ENCODE results near the gene PRSS56. TPM values are rescaled to one million over a fixed set of nuclear protein-coding genes. Genes with fewer than 3 reads are reported as not detected.

Gene PRSS56
- total RNA-seq, 1 donor from 2014 or later = not detected

- Histone ChIP-seq H3K27me3 (no peaks in the 10 kb centered on the region), H3K4me3 (no peak overlapping the region), H3K4me1 (no peaks in the 10 kb centered on the region), H3K36me3 (no peaks in the 10 kb centered on the region), H3K9me3 (no peaks in the 10 kb centered on the region), H3K27ac (no peak overlapping the region)
- no peak for TF ChIP-seq CTCF (IDR thresholded peaks at IDR 0.05)
- intact Hi-C loops (cut with DNase I) = no loop called here
- peak in 1 of 2 donors; percentile 55 for DNase-seq (ENCODE audit: low spot score in 2 of 2)
These were observed 18.5 kb downstream of the PRSS56 start for GRCh38 chr2:232538671-232539070.

DNA sequence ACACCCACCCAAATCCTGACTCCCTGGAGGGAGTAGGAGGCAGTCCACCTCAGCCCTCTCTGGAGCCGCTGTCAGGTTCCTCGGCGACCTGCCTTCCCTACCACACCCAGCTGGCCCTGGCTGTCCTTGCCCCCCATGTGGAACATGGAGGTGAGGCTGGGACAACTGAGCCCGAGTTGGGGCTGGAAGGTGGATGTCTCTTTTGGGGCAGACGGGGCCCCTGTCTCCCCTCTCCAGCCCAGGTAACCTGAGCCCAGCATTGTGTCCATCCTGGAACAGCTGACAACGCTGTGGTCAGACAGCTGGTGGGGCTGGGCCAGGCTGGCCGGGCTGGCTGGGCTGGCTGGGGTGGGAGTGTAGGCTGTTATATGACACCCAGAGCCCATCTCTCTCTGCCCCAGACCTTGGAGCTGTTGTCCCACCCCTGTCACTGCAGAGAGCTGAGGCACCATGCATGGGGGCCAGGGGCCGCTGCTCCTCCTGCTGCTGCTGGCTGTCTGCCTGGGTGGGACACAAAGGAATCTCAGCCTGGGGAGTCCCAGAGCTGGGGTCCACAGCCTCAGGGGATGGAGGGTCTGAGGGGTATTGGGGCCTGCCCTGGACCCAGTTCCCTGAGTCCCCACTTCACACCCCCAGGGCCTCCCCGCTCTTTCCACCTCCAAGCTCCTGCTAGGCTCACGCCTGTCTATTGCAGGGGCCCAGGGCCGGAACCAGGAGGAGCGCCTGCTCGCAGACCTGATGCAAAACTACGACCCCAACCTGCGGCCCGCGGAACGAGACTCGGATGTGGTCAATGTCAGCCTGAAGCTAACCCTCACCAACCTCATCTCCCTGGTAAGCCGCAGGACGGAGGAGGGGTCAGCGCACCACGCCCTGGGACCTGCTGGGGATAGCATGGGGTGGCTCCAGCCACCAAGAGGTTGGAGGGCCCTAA is 19.4 kb downstream of the PRSS56 start, which contains the start of gene CHRNG:
TSS of gene CHRNG (plus strand) at position 395 of the 934 bp plus-strand sequence. CDS start at position 451, 56 bp downstream.
- no peaks in the 10 kb centered on the region for H3K9me3 ChIP-seq
- H3K4me1 ChIP-seq = no peaks in the 10 kb centered on the region
- H3K4me3 ChIP-seq = no peak within 1 kb of the TSS
- TF ChIP-seq CTCF (IDR thresholded peaks at IDR 0.05) = no peak
- H3K27me3 ChIP-seq = no peaks in the 10 kb centered on the region
- H3K36me3 ChIP-seq = no peaks in the 10 kb centered on the region
- no peak for DNase-seq (ENCODE audit: low spot score in 2 of 2)
- intact Hi-C loops (cut with DNase I) = no loop called here
- no peak within 1 kb of the TSS for H3K27ac ChIP-seq

DNA sequence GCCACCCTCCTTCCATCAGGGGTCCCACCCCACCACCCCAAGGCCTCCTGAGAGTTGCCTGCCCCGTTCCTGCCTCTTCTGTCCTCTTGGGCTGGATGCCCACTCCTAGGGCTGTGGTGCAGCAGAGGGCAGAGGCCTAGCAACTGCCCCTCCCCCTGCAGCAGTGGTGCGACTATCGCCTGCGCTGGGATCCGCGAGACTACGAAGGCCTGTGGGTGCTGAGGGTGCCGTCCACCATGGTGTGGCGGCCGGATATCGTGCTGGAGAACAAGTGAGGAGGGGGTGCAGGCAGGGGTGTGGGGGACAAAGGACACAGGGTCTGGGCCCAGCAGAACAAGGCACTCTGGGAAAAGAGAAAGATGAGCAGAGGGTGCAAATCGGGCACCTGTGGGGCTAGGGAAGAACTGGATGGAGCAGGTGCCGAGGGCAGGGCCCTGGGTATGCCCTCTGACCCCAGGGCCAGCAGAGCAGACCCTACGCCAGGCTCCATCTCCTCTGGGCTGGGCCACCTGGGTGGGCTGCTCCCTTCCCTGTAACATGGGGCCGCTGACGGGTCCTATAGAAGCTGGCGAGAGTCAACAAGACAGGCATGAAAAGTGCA is 20.4 kb downstream of the PRSS56 start:
- Histone ChIP-seq H3K4me1 (no peaks in the 10 kb centered on the region), H3K36me3 (no peaks in the 10 kb centered on the region), H3K9me3 (no peaks in the 10 kb centered on the region), H3K27me3 (no peaks in the 10 kb centered on the region), H3K4me3 (no peak overlapping the region), H3K27ac (no peak overlapping the region)
- intact Hi-C loops (cut with DNase I) = no loop called here
- no peak for TF ChIP-seq CTCF (IDR thresholded peaks at IDR 0.05)
- DNase-seq (ENCODE audit: low spot score in 2 of 2) = no peak

DNA sequence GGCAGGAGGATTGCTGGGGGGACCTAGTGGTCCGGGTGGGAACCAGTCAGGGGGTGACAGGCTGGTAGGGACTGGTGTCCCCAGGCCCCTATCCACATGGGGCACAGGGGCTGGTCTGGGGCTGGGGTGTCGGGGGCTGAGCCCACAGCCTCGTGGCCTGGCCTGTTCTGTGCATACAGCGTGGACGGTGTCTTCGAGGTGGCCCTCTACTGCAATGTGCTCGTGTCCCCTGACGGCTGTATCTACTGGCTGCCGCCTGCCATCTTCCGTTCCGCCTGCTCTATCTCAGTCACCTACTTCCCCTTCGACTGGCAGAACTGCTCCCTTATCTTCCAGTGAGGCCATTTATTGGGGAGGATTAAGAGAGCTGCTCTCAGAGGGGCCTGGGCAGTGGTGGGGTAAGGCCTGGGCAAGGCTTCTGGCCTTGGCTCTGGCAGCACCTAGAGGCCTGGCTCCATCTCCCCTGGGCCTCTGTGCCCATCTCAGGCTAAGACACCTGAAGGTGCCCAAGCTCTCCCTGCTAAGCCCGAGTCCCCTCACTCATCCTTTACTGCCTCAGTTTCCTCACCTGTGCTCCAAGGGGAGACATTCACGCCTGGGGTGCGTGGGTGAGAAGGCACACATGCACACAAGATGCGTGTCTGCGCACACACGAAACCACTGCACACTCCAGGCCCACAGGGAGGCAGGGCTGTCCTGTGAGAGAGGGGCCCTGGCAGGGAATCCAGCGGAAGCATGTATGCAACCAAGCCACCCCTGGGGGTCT is 21.2 kb downstream of the PRSS56 start:
- Histone ChIP-seq H3K9me3 (no peaks in the 10 kb centered on the region), H3K4me1 (no peaks in the 10 kb centered on the region), H3K27me3 (no peaks in the 10 kb centered on the region), H3K36me3 (no peaks in the 10 kb centered on the region), H3K4me3 (no peak overlapping the region), H3K27ac (no peak overlapping the region)
- DNase-seq (ENCODE audit: low spot score in 2 of 2) = no peak
- intact Hi-C loops (cut with DNase I) = no loop called here
- TF ChIP-seq CTCF (IDR thresholded peaks at IDR 0.05) = no peak

DNA sequence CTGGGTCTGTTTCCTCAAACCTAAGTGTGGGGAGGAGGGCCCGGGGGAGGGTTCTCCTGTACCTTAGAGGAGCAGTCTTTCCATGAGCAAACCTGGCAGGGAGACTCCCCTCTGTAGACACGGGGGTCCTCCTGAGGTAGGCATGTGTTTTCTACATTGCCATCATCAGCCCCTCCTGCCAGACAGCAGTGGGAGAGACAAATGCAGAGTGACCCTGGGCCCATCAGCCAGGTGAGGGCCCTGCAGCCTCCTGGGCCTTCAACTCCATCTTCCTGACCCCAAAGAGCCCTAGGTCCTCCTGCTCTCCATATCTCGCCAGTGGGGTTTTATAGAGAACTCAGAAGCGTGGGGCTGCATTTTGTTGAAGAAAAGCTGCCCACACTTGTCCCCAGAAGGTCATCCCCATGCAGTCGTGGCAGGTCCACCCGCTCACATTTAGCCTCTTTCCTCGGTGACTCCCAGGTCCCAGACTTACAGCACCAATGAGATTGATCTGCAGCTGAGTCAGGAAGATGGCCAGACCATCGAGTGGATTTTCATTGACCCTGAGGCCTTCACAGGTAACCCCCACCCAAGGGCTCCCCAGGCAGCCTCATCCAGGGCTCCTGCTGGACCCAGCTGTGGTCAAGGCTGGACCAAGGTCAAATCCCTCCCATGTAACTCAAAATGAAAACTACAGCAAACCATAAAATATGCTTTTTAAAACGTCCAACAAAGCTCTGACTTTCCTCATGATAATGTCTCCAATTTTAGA is 21.9 kb downstream of the PRSS56 start:
- H3K4me1 ChIP-seq = no peaks in the 10 kb centered on the region
- intact Hi-C loops (cut with DNase I) = no loop called here
- DNase-seq (ENCODE audit: low spot score in 2 of 2) = no peak
- TF ChIP-seq CTCF (IDR thresholded peaks at IDR 0.05) = no peak
- H3K9me3 ChIP-seq = no peaks in the 10 kb centered on the region
- peaks cover 0 to 2% of the 10 kb centered on the region in 2 donors for H3K36me3 ChIP-seq
- H3K4me3 ChIP-seq = no peak overlapping the region
- H3K27me3 ChIP-seq = no peaks in the 10 kb centered on the region
- no peak overlapping the region for H3K27ac ChIP-seq

All from ascending aorta (tissue), 2 donors.